Endothelial cell (in vitro differentiated cells): ENCODE measurements around the gene NLRP10. TPM values are rescaled to one million over a fixed set of nuclear protein-coding genes. Genes with fewer than 3 reads are reported as not detected.

ENCODE experiments used
- DNase-seq: peaks from one replicate; pipeline ENCODE4 v3.0.0; 2021; ENCODE audit warnings: low spot score
- H3K27ac Mint-ChIP-seq: one replicate; pipeline ENCODE4 v1.8.0; 2021; ENCODE audit warnings: mixed read lengths, inconsistent platforms; ENCODE audit not compliant: unreplicated experiment
- H3K27me3 Mint-ChIP-seq: one replicate; pipeline ENCODE4 v1.8.0; 2021; ENCODE audit warnings: mild to moderate bottlenecking, moderate library complexity, mixed read lengths, inconsistent platforms; ENCODE audit not compliant: unreplicated experiment
- H3K36me3 Mint-ChIP-seq: one replicate; pipeline ENCODE4 v1.8.0; 2021; ENCODE audit warnings: mild to moderate bottlenecking, low read depth, mixed read lengths, inconsistent platforms; ENCODE audit not compliant: unreplicated experiment
- H3K4me1 Mint-ChIP-seq: one replicate; pipeline ENCODE4 v1.8.0; 2021; ENCODE audit warnings: mild to moderate bottlenecking, mixed read lengths, inconsistent platforms; ENCODE audit not compliant: unreplicated experiment
- H3K4me3 Mint-ChIP-seq: one replicate; pipeline ENCODE4 v1.8.0; 2021; ENCODE audit warnings: mild to moderate bottlenecking, mixed read lengths, inconsistent platforms; ENCODE audit not compliant: unreplicated experiment
- H3K9me3 Mint-ChIP-seq: one replicate; pipeline ENCODE4 v1.8.0; 2021; ENCODE audit warnings: mixed read lengths, inconsistent platforms; ENCODE audit not compliant: unreplicated experiment
- CTCF ChIP-seq: fragments of 200-600 bp; sonication (generic); IDR thresholded peaks from one replicate; pipeline ENCODE4 v1.5.0; 2021; ENCODE audit warnings: antibody characterized with exemption; ENCODE audit not compliant: unreplicated experiment
- total RNA-seq: library from RNA; stranded (reverse); fragmentation: NEBNext Ultra II Directional; extraction: Animal tissue kit (Norgen Biotek cat#: 25700); gene quantifications from one replicate; pipeline ENCODE4 v1.2.1, GENCODE V29; 2021; ENCODE audit not compliant: unreplicated experiment

NLRP10 gene
- total RNA-seq, 1 donor from 2014 or later, result not detected

GRCh38 chr11:8009856-8010255 lies 44.6 kb upstream of the NLRP10 start:
- Mint-ChIP-seq H3K4me3 (no peak overlapping the region), H3K36me3 (no peaks in the 10 kb centered on the region), H3K4me1 (no peaks in the 10 kb centered on the region), H3K9me3 (no peaks in the 10 kb centered on the region), H3K27me3 (peaks cover 2% of the 10 kb centered on the region), H3K27ac (no peak overlapping the region)
- no peak for DNase-seq
- no peak for TF ChIP-seq CTCF

- Mint-ChIP-seq H3K4me1 (no peaks in the 10 kb centered on the region), H3K36me3 (no peaks in the 10 kb centered on the region), H3K27ac (no peak overlapping the region), H3K9me3 (no peaks in the 10 kb centered on the region), H3K27me3 (peaks cover 2% of the 10 kb centered on the region), H3K4me3 (no peak overlapping the region)
- TF ChIP-seq CTCF, result no peak
- no peak for DNase-seq
These were observed 43.0 kb upstream of the NLRP10 start for GRCh38 chr11:8008212-8008611.

- Mint-ChIP-seq H3K36me3 (no peaks in the 10 kb centered on the region), H3K27me3 (no peaks in the 10 kb centered on the region), H3K4me1 (no peaks in the 10 kb centered on the region), H3K9me3 (no peaks in the 10 kb centered on the region), H3K27ac (no peak overlapping the region), H3K4me3 (no peak overlapping the region)
- TF ChIP-seq CTCF, result peak; percentile 66
- DNase-seq, result peak; percentile 77
These were observed 41.2 kb upstream of the NLRP10 start for GRCh38 chr11:8006349-8006977.

GRCh38 chr11:8005556-8005955 lies 40.3 kb upstream of the NLRP10 start:
- no peak for DNase-seq

More at GRCh38 chr11:8005556-8005955, 40.3 kb upstream of the NLRP10 start:
- Mint-ChIP-seq H3K4me1 (no peaks in the 10 kb centered on the region), H3K4me3 (no peak overlapping the region), H3K36me3 (no peaks in the 10 kb centered on the region), H3K9me3 (no peaks in the 10 kb centered on the region), H3K27ac (no peak overlapping the region), H3K27me3 (no peaks in the 10 kb centered on the region)
- TF ChIP-seq CTCF, result no peak
